Fibroblast of pulmonary artery (primary cell): Measurements from ENCODE around the gene NUDT7.

ENCODE experiments used
- DNase-seq: peaks from one replicate; pipeline ENCODE4 v3.0.0-alpha.2; 2010; ENCODE audit warnings: low read depth
- H3K4me3 ChIP-seq: replicated peaks from 2 replicates; pipeline ENCODE4 v1.5.1; 2011; ENCODE audit warnings: low read depth, mild to moderate bottlenecking, control low read depth, low read length, moderate library complexity
- TF ChIP-seq, protein P1 (sequence below): IDR thresholded peaks from 2 replicates; pipeline ENCODE4 v1.5.1; 2011; ENCODE audit warnings: mild to moderate bottlenecking, control low read depth, low read length, inconsistent platforms; ENCODE audit errors: missing control alignments

The NUDT7 gene

DNA sequence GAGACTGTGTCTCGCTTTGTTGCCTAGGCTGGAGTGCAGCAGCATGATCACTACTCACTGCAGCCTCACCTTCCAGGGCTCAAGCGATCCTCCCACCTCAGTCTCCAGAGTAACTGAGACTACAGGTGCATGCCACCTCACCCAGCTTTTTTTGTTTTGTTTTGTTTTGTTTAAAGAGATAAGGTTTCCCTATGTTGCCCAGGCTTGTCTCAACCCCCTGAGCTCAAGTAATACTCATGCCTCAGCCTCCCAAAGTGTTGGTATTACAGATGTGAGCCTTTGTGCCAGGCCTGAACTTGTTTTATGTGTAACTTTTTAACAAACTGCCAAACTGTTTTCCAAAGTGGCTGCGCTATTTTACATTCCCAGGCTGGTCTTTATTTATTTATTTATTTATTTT lies 41.8 kb upstream of the NUDT7 start:
- TF ChIP-seq, protein P1, sequence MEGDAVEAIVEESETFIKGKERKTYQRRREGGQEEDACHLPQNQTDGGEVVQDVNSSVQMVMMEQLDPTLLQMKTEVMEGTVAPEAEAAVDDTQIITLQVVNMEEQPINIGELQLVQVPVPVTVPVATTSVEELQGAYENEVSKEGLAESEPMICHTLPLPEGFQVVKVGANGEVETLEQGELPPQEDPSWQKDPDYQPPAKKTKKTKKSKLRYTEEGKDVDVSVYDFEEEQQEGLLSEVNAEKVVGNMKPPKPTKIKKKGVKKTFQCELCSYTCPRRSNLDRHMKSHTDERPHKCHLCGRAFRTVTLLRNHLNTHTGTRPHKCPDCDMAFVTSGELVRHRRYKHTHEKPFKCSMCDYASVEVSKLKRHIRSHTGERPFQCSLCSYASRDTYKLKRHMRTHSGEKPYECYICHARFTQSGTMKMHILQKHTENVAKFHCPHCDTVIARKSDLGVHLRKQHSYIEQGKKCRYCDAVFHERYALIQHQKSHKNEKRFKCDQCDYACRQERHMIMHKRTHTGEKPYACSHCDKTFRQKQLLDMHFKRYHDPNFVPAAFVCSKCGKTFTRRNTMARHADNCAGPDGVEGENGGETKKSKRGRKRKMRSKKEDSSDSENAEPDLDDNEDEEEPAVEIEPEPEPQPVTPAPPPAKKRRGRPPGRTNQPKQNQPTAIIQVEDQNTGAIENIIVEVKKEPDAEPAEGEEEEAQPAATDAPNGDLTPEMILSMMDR: no peak
- no peak overlapping the region for H3K4me3 ChIP-seq
- no peak for DNase-seq

- TF ChIP-seq, protein P1: no peak
- DNase-seq: no peak
These were observed 39.7 kb upstream of the NUDT7 start for GRCh38 chr16:77682586-77682985.

DNA sequence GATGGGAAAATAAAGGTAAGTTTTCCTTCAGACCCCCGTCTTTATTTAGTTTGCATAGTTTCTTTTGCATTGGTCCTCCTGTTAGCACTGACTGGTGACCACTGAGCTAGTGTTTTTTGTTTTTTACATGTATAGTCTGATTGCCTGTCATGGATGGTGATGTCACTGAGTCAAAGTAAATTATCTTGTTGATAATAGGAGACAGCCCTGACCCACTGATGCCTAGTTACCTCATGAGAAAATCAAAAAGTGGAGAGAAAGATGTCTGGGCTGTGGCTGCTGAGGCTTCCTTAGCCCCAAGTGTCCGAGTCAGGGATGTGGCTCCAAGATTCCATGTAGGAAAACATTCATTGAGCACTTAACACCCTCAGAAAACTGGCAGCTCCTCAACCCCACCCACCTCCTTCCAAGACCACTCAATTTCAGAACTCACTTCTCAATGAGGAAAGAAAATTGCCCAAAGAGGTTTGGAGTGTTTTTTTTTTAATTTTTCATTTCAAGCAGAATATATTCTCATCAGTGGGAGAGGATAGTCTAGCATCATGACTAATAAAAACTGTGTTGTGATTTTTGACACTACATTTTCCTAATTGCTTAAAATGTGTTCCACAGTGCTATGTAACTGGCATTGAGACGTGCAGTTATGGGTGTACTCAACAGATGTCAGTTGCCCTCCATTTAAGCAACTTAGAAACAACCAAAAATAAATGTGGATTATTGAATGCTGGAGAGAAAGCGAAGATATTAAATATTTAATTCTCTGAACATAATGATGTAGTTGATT lies 38.7 kb upstream of the NUDT7 start:
- TF ChIP-seq, protein P1: no peak
- no peak for DNase-seq
- no peak overlapping the region for H3K4me3 ChIP-seq

More at GRCh38 chr16:77682586-77682985, 39.7 kb upstream of the NUDT7 start:
- H3K4me3 ChIP-seq: no peak overlapping the region

GRCh38 chr16:77684181-77684526 lies 38.2 kb upstream of the NUDT7 start:
- TF ChIP-seq, protein P1: no peak
- no peak for DNase-seq
- no peak overlapping the region for H3K4me3 ChIP-seq

GRCh38 chr16:77686385-77686784 lies 35.9 kb upstream of the NUDT7 start:
- no peak for DNase-seq
- H3K4me3 ChIP-seq: no peak overlapping the region
- TF ChIP-seq, protein P1: no peak

DNA sequence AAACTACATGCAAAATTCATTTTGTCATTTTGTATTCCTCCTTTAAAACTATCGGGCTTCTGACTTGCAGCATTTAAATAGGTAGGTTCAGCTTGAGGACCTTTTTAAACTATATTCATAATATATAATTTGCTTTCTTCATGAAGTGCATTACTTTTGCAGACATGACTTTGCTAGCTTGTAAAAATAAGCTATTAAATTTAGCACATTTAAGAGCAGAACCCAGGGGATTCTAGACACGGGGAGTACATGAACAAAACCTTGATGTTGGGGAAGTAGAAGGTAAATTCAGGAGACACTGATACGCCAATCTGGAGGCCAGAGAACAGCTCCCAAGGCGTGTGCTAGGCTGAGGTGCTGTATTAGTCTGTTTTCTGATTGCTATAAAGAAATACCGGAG lies 32.3 kb upstream of the NUDT7 start:
- TF ChIP-seq, protein P1: no peak
- no peak for DNase-seq
- no peak overlapping the region for H3K4me3 ChIP-seq

DNA sequence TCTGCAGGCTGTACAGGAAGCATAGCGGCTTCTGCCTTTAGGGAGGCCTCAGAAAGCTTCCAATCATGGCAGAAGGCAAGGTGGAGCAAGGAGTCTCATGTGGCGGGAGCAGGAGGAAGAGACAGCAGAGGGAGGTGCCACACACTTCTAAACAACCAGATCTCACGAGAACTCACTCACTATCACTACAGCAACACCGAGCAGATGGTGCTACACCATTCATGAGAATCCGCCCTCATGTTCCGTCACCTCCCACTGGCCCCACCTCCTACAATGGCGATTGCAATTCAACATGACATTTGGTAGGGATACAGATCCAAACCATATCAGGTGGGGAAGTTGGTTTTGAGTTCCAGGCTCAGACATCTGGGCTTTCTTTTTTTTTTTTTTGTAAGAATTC lies 31.9 kb upstream of the NUDT7 start:
- no peak for DNase-seq
- TF ChIP-seq, protein P1: no peak
- H3K4me3 ChIP-seq: no peak overlapping the region
